IMR-90 (cell line): Measurements from ENCODE around the gene CCDC102B. TPM values are rescaled to one million over a fixed set of nuclear protein-coding genes. Genes with fewer than 3 reads are reported as not detected.

ENCODE experiments used
- ATAC-seq: fragments of 200-7000 bp; cut with Tn5 transposase; 2 replicates; pipeline ENCODE4 v1.9.1; 2020; ENCODE audit warnings: low read depth, mild to moderate bottlenecking, moderate library complexity
- BruUV-seq: library from RNA; stranded (reverse); fragments of 400-500 nt; replicated peaks from 2 replicates; lab custom pipeline; 2021; lab: Mats Ljungman, UMichigan
- CTCF ChIA-PET: fragments of 300-600 bp; formaldehyde crosslinking; extraction: SDS; loops from one replicate; lab custom pipeline; 2021; ENCODE audit warnings: antibody characterized with exemption; lab: Yijun Ruan, JAX
- POLR2A ChIA-PET: fragments of 300-600 bp; sonication (Branson Sonifier 250); formaldehyde crosslinking; loops from one replicate; lab custom pipeline; 2022; ENCODE audit warnings: antibody characterized with exemption; ENCODE audit not compliant: unreplicated experiment; lab: Charles Lee
- DNase-seq: peaks from one replicate; pipeline ENCODE4 v3.0.0; 2013
- H2AFZ ChIP-seq: replicated peaks from 2 replicates; pipeline ENCODE3; 2013; ENCODE audit warnings: low read length, mild to moderate bottlenecking; ENCODE audit not compliant: poor library complexity
- H2AK5ac ChIP-seq: 2 replicates; pipeline ENCODE4 v1.6.1; 2013; ENCODE audit warnings: low read depth, low read length, inconsistent platforms
- H2AK9ac ChIP-seq: replicated peaks from 2 replicates; pipeline ENCODE3; 2013; ENCODE audit warnings: mild to moderate bottlenecking, low read depth, low read length, moderate library complexity; ENCODE audit not compliant: poor library complexity
- H2BK120ac ChIP-seq: 2 replicates; pipeline ENCODE4 v1.6.1; 2013; ENCODE audit warnings: low read depth, low read length, inconsistent platforms
- H2BK15ac ChIP-seq: 3 replicates; pipeline ENCODE4 v1.6.1; 2013; ENCODE audit warnings: low read depth, low read length, inconsistent platforms
- H2BK20ac ChIP-seq: 2 replicates; pipeline ENCODE4 v1.6.1; 2013; ENCODE audit warnings: low read depth, mild to moderate bottlenecking, inconsistent platforms, low read length, moderate library complexity
- H2BK5ac ChIP-seq: 2 replicates; pipeline ENCODE4 v1.6.1; 2013; ENCODE audit warnings: mild to moderate bottlenecking, low read depth, low read length, inconsistent platforms; ENCODE audit not compliant: poor library complexity, severe bottlenecking
- H3K14ac ChIP-seq: replicated peaks from 2 replicates; pipeline ENCODE4 v1.6.1; 2013; ENCODE audit warnings: low read depth, low read length, inconsistent platforms
- H3K18ac ChIP-seq: 2 replicates; pipeline ENCODE4 v1.6.1; 2013; ENCODE audit warnings: low read depth, low read length, control low read depth
- H3K23ac ChIP-seq: 2 replicates; pipeline ENCODE4 v1.6.1; 2013; ENCODE audit warnings: low read depth, low read length, inconsistent platforms
- H3K27ac ChIP-seq: 2 replicates; pipeline ENCODE4 v1.5.1; 2013; ENCODE audit warnings: mild to moderate bottlenecking, control low read depth, low read length; ENCODE audit not compliant: insufficient read depth
- H3K27me3 ChIP-seq: 2 replicates; pipeline ENCODE4 v1.6.1; 2013; ENCODE audit warnings: low read length; ENCODE audit not compliant: control insufficient read depth, insufficient read depth
- H3K36me3 ChIP-seq: 2 replicates; pipeline ENCODE4 v1.6.1; 2013; ENCODE audit warnings: low read length, mixed read lengths; ENCODE audit not compliant: control insufficient read depth, insufficient read depth
- H3K4ac ChIP-seq: 2 replicates; pipeline ENCODE4 v1.6.1; 2013; ENCODE audit warnings: low read depth, low read length, inconsistent platforms
- H3K4me1 ChIP-seq: 2 replicates; pipeline ENCODE4 v1.6.1; 2013; ENCODE audit warnings: low read length, mixed read lengths; ENCODE audit not compliant: control insufficient read depth, insufficient read depth
- H3K4me2 ChIP-seq: 2 replicates; pipeline ENCODE4 v1.6.1; 2013; ENCODE audit warnings: low read depth, mild to moderate bottlenecking, control low read depth, low read length, moderate library complexity
- H3K4me3 ChIP-seq: 2 replicates; pipeline ENCODE4 v1.5.1; 2013; ENCODE audit warnings: low read depth, mild to moderate bottlenecking, control low read depth, low read length, moderate library complexity; ENCODE audit not compliant: insufficient read depth
- H3K56ac ChIP-seq: 2 replicates; pipeline ENCODE4 v1.6.1; 2013; ENCODE audit warnings: low read length, inconsistent platforms; ENCODE audit not compliant: insufficient read depth; ENCODE audit errors: extremely low read depth
- H3K79me1 ChIP-seq, 2 experiments: 2 replicates each; pipeline ENCODE4 v1.6.1; 2013; ENCODE audit warnings: low read length in 2 of 2, inconsistent platforms in 1 of 2, low read depth in 1 of 2
- H3K9ac ChIP-seq: 2 replicates; pipeline ENCODE4 v1.6.1; 2013; ENCODE audit warnings: low read depth, low read length, control low read depth
- H3K9me1 ChIP-seq: 2 replicates; pipeline ENCODE4 v1.6.1; 2013; ENCODE audit warnings: low read length, inconsistent platforms; ENCODE audit not compliant: insufficient read depth
- H3K9me3 ChIP-seq: 2 replicates; pipeline ENCODE4 v1.6.1; 2013; ENCODE audit warnings: low read length; ENCODE audit not compliant: control insufficient read depth, insufficient read depth
- H4K20me1 ChIP-seq: 2 replicates; pipeline ENCODE4 v1.6.1; 2013; ENCODE audit warnings: low read length, inconsistent platforms; ENCODE audit not compliant: insufficient read depth
- H4K5ac ChIP-seq: 2 replicates; pipeline ENCODE4 v1.6.1; 2013; ENCODE audit warnings: mild to moderate bottlenecking, low read depth, low read length, control low read depth
- H4K8ac ChIP-seq, 2 experiments: 2 replicates each; pipeline ENCODE4 v1.6.1; 2013; ENCODE audit warnings: low read depth in 2 of 2, low read length in 2 of 2, control low read depth in 1 of 2, inconsistent platforms in 1 of 2
- H4K91ac ChIP-seq: 2 replicates; pipeline ENCODE4 v1.6.1; 2013; ENCODE audit warnings: low read depth, low read length, inconsistent platforms; ENCODE audit not compliant: insufficient read depth
- BHLHE40 ChIP-seq: fragments of 150-350 bp; IDR thresholded peaks from 2 replicates; pipeline ENCODE4 v1.6.1; 2016; ENCODE audit warnings: mild to moderate bottlenecking, low read depth, low read length
- CEBPB ChIP-seq: IDR thresholded peaks from 2 replicates; pipeline ENCODE4 v1.6.1; 2012; ENCODE audit warnings: low read depth, low read length, improper control_type of control experiment
- CHD1 ChIP-seq: IDR thresholded peaks from 2 replicates; pipeline ENCODE4 v1.6.1; 2012; ENCODE audit warnings: low read depth, low read length, improper control_type of control experiment
- FOS ChIP-seq: fragments of 150-350 bp; IDR thresholded peaks from 2 replicates; pipeline ENCODE4 v1.6.1; 2016; ENCODE audit warnings: low read depth, low read length
- MAFK ChIP-seq: IDR thresholded peaks from 2 replicates; pipeline ENCODE4 v1.6.1; 2012; ENCODE audit warnings: low read depth, low read length, improper control_type of control experiment
- MAZ ChIP-seq: IDR thresholded peaks from 2 replicates; pipeline ENCODE4 v1.6.1; 2012; ENCODE audit warnings: low read depth, mild to moderate bottlenecking, low read length, improper control_type of control experiment, moderate library complexity, borderline replicate concordance
- MXI1 ChIP-seq: IDR thresholded peaks from 2 replicates; pipeline ENCODE4 v1.6.1; 2012; ENCODE audit warnings: low read depth, mild to moderate bottlenecking, low read length, moderate library complexity, borderline replicate concordance
- NFE2L2 ChIP-seq: fragments of 150-350 bp; IDR thresholded peaks from 2 replicates; pipeline ENCODE4 v1.6.1; 2016; ENCODE audit warnings: low read depth, mild to moderate bottlenecking, low read length
- POLR2A ChIP-seq: IDR thresholded peaks from 2 replicates; pipeline ENCODE4 v1.6.1; 2012; ENCODE audit warnings: mild to moderate bottlenecking, low read depth, low read length
- RAD21 ChIP-seq: IDR thresholded peaks from 2 replicates; pipeline ENCODE4 v1.6.1; 2012; ENCODE audit warnings: low read length, improper control_type of control experiment
- RCOR1 ChIP-seq: IDR thresholded peaks from 2 replicates; pipeline ENCODE4 v1.6.1; 2012; ENCODE audit warnings: mild to moderate bottlenecking, low read length, improper control_type of control experiment; ENCODE audit not compliant: insufficient replicate concordance
- RFX5 ChIP-seq: IDR thresholded peaks from 2 replicates; pipeline ENCODE4 v1.8.0; 2012; ENCODE audit warnings: low read depth, mild to moderate bottlenecking, low read length, moderate library complexity
- SMC3 ChIP-seq: fragments of 150-350 bp; IDR thresholded peaks from 2 replicates; pipeline ENCODE4 v1.6.1; 2016; ENCODE audit warnings: low read depth, mild to moderate bottlenecking, antibody characterized with exemption, low read length, moderate library complexity
- WGBS, 2 experiments: methylation state at CpG; one replicate each; pipeline versions ENCODE4 v1.1.5 to v1.1.7; 2013; ENCODE audit warnings: missing lambda C conversion rate in 2 of 2; ENCODE audit not compliant: insufficient read length in 1 of 2; ENCODE audit errors: extremely low coverage in 2 of 2; 5-methylcytosine and 5-hydroxymethylcytosine counted together
- dilution Hi-C: fragments of 300-500 bp; cut with HindIII; formaldehyde crosslinking; loops from one replicate; pipeline ENCODE4 v1.14.3; 2018; ENCODE audit warnings: low sequenced_read_pairs; ENCODE audit not compliant: unreplicated experiment
- in situ Hi-C: fragments of 300-500 bp; cut with MboI; formaldehyde crosslinking; loops from 3 replicates; pipeline ENCODE4 v1.14.3; 2019; ENCODE audit warnings: low sequenced_read_pairs, inconsistent platforms, mixed read lengths
- intact Hi-C: fragments of 100-400 bp; cut with micrococcal nuclease; formaldehyde crosslinking; loops from 2 replicates; pipeline ENCODE4 v1.10.0; 2022
- polyA plus RNA-seq, 3 experiments: library from polyadenylated mRNA; depleted of rRNA; stranded (reverse); fragments of >200 nt; gene quantifications; 2 replicates each; pipeline ENCODE4 v1.2.3, GENCODE V29; 2012; ENCODE audit warnings: low replicate concordance in 1 of 3
- total RNA-seq: library from RNA; depleted of rRNA; stranded (reverse); fragments of >200 nt; gene quantifications from 2 replicates; pipeline ENCODE4 v1.2.3, GENCODE V29; 2012
- TF ChIP-seq, protein P1 (sequence below): fragments of 150-350 bp; IDR thresholded peaks from 2 replicates; pipeline ENCODE4 v1.6.1; 2016; ENCODE audit warnings: low read depth, mild to moderate bottlenecking, low read length, moderate library complexity, borderline replicate concordance
- TF ChIP-seq, protein P2 (sequence below): conservative IDR thresholded peaks from 2 replicates; pipeline ENCODE4 v1.5.1; 2012; ENCODE audit warnings: mild to moderate bottlenecking, low read depth, low read length, improper control_type of control experiment
- TF ChIP-seq, protein P3 (sequence below): fragments of 150-350 bp; IDR thresholded peaks from 2 replicates; pipeline ENCODE4 v1.6.1; 2017; ENCODE audit warnings: mild to moderate bottlenecking, antibody characterized with exemption, low read length, low read depth

CCDC102B gene
- total and polyA plus RNA-seq, 2 of the 4 experiments (the other 2 are of a cell fraction), result 0.54 to 1.4 TPM

DNA sequence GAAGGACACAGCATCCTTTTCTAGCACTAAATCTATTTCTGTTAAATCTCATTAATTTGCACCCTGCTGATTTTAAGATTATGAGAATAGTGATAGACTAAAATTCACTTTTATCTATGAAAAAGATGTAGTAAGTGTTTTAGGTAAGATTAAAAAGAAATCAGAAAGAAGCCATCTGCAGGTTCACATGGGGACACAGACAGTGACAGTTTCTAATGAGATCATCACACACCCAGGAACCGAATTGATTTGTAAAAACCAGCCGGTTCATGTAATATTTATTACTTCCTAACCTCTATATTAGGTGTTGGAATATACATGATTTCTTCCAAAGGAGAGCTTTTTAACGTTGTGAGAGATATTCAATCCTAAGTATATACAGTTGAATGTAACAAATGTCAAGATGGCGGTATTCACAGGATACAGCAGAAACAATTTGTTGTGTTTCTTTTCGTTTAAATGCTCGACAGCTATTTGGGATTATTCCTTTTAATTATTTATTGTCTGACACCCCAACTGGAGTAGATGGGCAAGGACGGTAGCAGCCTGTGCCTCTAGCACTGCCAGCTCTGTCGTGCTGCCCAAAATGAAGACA, 223.4 kb downstream of the CCDC102B start:
- Histone ChIP-seq H2BK15ac (no peak overlapping the region), H3K23ac (no peak overlapping the region), H3K56ac (no peak overlapping the region), H2AFZ (no peak overlapping the region), H2AK5ac (no peak overlapping the region), H3K4me1 (no peaks in the 10 kb centered on the region), H2BK120ac (no peak overlapping the region), H2AK9ac (no peak overlapping the region), H3K27ac (no peak overlapping the region), H3K9me3 (no peaks in the 10 kb centered on the region), H3K9me1 (no peaks in the 10 kb centered on the region), H2BK5ac (no peak overlapping the region), H3K79me1 (no peaks in the 10 kb centered on the region), H3K4me3 (no peak overlapping the region), H3K9ac (no peak overlapping the region), H3K18ac (no peak overlapping the region), H4K8ac (no peak overlapping the region), H3K14ac (no peak overlapping the region), H3K4me2 (no peak overlapping the region), H4K20me1 (no peaks in the 10 kb centered on the region), H4K5ac (no peak overlapping the region), H3K4ac (no peak overlapping the region), H4K91ac (no peak overlapping the region), H3K36me3 (no peaks in the 10 kb centered on the region), H2BK20ac (no peak overlapping the region), H3K27me3 (no peaks in the 10 kb centered on the region)
- dilution Hi-C loops (no loop called here), in situ Hi-C loops (no loop called here), intact Hi-C loops (no loop called here)
- DNase-seq (no peak), ATAC-seq (no peak)
- ChIA-PET CTCF (no interaction called here), POLR2A (no interaction called here)
- 71% methylated on average over 1 of the region's 8 CpGs; no CpG with 5 or more reads in 1 of the 2 experiments for WGBS, 2 experiments
- no TSS peak for BruUV-seq
- TF ChIP-seq SMC3 (no peak), MXI1 (no peak), NFE2L2 (no peak), RCOR1 (no peak), FOS (no peak), RFX5 (no peak), BHLHE40 (no peak), MAFK (no peak), MAZ (no peak), RAD21 (no peak), CEBPB (no peak), CHD1 (no peak), POLR2A (no peak)
- TF ChIP-seq, protein P1, sequence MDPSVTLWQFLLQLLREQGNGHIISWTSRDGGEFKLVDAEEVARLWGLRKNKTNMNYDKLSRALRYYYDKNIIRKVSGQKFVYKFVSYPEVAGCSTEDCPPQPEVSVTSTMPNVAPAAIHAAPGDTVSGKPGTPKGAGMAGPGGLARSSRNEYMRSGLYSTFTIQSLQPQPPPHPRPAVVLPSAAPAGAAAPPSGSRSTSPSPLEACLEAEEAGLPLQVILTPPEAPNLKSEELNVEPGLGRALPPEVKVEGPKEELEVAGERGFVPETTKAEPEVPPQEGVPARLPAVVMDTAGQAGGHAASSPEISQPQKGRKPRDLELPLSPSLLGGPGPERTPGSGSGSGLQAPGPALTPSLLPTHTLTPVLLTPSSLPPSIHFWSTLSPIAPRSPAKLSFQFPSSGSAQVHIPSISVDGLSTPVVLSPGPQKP, result no peak
- TF ChIP-seq, protein P2, sequence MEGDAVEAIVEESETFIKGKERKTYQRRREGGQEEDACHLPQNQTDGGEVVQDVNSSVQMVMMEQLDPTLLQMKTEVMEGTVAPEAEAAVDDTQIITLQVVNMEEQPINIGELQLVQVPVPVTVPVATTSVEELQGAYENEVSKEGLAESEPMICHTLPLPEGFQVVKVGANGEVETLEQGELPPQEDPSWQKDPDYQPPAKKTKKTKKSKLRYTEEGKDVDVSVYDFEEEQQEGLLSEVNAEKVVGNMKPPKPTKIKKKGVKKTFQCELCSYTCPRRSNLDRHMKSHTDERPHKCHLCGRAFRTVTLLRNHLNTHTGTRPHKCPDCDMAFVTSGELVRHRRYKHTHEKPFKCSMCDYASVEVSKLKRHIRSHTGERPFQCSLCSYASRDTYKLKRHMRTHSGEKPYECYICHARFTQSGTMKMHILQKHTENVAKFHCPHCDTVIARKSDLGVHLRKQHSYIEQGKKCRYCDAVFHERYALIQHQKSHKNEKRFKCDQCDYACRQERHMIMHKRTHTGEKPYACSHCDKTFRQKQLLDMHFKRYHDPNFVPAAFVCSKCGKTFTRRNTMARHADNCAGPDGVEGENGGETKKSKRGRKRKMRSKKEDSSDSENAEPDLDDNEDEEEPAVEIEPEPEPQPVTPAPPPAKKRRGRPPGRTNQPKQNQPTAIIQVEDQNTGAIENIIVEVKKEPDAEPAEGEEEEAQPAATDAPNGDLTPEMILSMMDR, result no peak
- TF ChIP-seq, protein P3, sequence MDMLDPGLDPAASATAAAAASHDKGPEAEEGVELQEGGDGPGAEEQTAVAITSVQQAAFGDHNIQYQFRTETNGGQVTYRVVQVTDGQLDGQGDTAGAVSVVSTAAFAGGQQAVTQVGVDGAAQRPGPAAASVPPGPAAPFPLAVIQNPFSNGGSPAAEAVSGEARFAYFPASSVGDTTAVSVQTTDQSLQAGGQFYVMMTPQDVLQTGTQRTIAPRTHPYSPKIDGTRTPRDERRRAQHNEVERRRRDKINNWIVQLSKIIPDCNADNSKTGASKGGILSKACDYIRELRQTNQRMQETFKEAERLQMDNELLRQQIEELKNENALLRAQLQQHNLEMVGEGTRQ, result no peak
